Immature natural killer cell (primary cell): ENCODE results near the gene TBL1X. TPM values are rescaled to one million over a fixed set of nuclear protein-coding genes. Genes with fewer than 3 reads are reported as not detected.
A peak's percentile ranks its signal among the peaks of the same experiment; 100 is the strongest.

Experiments
- DNase-seq, 3 donors: peaks; one replicate each; pipeline ENCODE4 v3.0.0; 2022; ENCODE audit warnings: mixed read lengths in 1 of 3
- H3K27ac Mint-ChIP-seq, 6 donors: one replicate each; pipeline ENCODE4 v1.8.0; 2020; ENCODE audit warnings: mixed read lengths in 6 of 6, mild to moderate bottlenecking in 5 of 6, inconsistent platforms in 4 of 6, moderate library complexity in 3 of 6
- H3K27me3 Mint-ChIP-seq, 3 donors: one replicate each; pipeline ENCODE4 v1.8.0; 2020 to 2021; ENCODE audit warnings: low read depth in 3 of 3, mild to moderate bottlenecking in 3 of 3, mixed read lengths in 3 of 3, moderate library complexity in 3 of 3, inconsistent platforms in 1 of 3
- H3K36me3 Mint-ChIP-seq, 3 donors: one replicate each; pipeline ENCODE4 v1.8.0; 2020; ENCODE audit warnings: mixed read lengths in 3 of 3, inconsistent platforms in 2 of 3, mild to moderate bottlenecking in 2 of 3
- H3K4me1 Mint-ChIP-seq, 2 donors: one replicate each; pipeline ENCODE4 v1.8.0; 2020; ENCODE audit warnings: inconsistent platforms in 2 of 2, mild to moderate bottlenecking in 2 of 2, mixed read lengths in 2 of 2, moderate library complexity in 1 of 2
- H3K4me3 Mint-ChIP-seq, 5 donors: one replicate each; pipeline ENCODE4 v1.8.0; 2020; ENCODE audit warnings: mild to moderate bottlenecking in 5 of 5, mixed read lengths in 5 of 5, inconsistent platforms in 3 of 5, moderate library complexity in 3 of 5
- H3K9me3 Mint-ChIP-seq, 6 donors: one replicate each; pipeline ENCODE4 v1.8.0; 2020; ENCODE audit warnings: mild to moderate bottlenecking in 6 of 6, mixed read lengths in 6 of 6, inconsistent platforms in 4 of 6, moderate library complexity in 3 of 6
- polyA plus RNA-seq, 3 donors: library from polyadenylated mRNA; unstranded; fragments of 300-500 nt; fragmentation: Illumina TruSeq; gene quantifications; one replicate each; pipeline ENCODE4 v1.2.3, GENCODE V29; 2021

The TBL1X gene
- polyA plus RNA-seq, 3 donors from 2014 or later, result 6.4 to 12.6 (median 9.9) TPM

DNA sequence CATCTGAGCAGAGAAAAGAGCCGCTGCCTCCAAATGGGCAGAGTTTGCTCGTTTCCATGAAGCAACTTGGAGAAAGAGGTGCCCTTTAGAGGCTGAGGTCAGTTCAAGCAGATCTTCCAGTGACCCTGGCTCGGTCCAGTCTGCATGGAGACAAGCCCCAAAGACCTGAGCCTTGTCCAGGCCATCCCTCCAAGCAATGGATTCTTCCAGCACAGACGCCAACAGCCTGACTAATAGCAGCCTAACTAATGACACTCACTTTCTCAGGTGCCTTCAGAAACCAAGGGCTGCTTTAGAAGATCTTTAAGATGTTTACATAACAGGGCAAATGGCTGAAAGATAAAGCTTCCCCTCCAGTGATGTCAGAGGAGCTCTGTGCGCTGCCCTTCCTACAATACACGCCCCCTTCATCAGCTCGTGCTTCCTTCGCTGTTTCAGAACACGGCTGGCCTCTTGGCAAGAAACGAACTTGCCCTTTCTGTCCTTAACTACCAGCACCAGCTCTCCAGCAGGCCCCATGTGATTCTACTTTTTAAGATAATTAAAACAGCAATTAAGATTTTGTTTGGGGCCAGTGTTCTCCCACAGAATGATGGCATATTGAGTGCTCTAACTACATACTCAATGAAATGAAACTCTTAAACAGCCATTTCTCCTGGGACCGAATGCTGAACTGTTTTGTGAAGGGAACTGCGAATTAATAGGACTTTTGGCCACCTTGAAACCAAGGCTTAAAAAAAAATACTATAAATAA lies 181.8 kb downstream of the TBL1X start:
- Mint-ChIP-seq H3K27ac (peak overlapping the region in 1 of 6 donors; percentile 3), H3K27me3 (peaks cover 4 to 6% (median 5%) of the 10 kb centered on the region in 3 donors), H3K36me3 (no peaks in the 10 kb centered on the region), H3K4me1 (peaks cover 44 to 49% of the 10 kb centered on the region in 2 donors), H3K4me3 (no peak overlapping the region), H3K9me3 (no peaks in the 10 kb centered on the region)
- no peak for DNase-seq

DNA sequence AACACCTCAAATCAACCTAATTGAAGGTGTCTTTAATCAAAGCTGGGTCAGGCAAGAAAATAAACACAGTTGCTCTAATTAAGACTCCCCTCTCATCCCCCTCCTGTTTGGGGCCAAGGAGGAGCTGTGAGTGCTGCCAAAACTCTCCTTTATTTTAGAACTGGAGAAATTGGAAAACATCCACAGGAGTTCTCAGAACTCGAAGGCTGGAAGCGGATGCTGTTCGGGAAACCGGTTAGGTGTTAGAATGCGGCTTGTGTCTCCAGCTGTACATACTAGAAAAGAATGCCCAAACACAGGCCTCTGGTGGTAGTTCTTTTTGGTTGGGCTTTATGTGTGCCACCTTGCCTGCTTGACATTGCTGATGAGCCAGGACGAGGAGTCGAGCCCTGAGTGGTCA lies 182.6 kb downstream of the TBL1X start:
- H3K36me3 Mint-ChIP-seq, result no peaks in the 10 kb centered on the region
- no peak overlapping the region for H3K4me3 Mint-ChIP-seq
- no peaks in the 10 kb centered on the region for H3K9me3 Mint-ChIP-seq
- peaks cover 36 to 41% of the 10 kb centered on the region in 2 donors for H3K4me1 Mint-ChIP-seq
- H3K27ac Mint-ChIP-seq, result peak overlapping the region in 1 of 6 donors; percentile 8
- no peak for DNase-seq
- H3K27me3 Mint-ChIP-seq, result peaks cover 4 to 6% (median 5%) of the 10 kb centered on the region in 3 donors

DNA sequence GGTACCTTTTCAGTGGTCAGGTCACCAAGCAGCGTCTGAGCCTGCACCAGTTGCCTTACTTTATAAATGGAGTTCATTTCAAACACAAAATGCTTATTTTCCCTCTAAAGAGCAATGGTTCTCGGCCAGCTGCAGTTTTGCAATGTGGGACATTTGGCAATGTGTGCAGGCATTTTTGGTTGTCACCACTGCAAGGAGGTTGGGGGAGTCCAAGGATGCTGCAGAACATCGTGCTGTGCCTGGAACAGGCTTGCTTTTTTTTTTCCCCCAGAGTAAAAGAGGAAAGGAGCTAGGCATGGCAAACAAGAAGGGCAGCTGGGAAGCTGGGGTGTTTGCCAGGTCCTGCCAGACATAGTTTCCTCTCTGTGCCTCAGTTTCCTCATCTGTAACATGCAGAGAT lies 185.2 kb downstream of the TBL1X start:
- Mint-ChIP-seq H3K27me3 (peaks cover 0 to 4% (median 0%) of the 10 kb centered on the region in 3 donors), H3K27ac (no peak overlapping the region), H3K9me3 (no peaks in the 10 kb centered on the region), H3K36me3 (peaks cover 0 to 6% (median 2%) of the 10 kb centered on the region in 3 donors), H3K4me1 (peaks cover 9 to 15% of the 10 kb centered on the region in 2 donors), H3K4me3 (no peak overlapping the region)
- no peak for DNase-seq

DNA sequence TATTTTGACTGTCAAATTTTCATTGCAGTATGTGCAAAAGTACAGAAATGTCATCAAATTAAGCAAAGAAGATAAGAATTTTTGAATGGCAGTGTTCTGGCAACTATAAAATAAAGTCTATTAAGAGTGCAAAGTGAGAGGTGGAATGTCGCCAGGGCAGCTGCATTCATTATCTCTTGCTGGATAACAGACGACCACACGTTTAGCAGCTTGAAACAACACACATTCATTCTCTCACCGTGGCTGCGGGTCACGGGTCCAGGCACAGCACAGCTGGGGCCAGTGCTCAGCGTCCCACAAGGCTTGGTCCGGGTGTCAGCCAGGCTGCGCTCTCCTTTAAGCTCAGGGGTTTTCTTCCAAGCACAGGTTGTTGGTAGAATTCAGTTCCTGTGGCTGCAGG lies 186.9 kb downstream of the TBL1X start:
- H3K27me3 Mint-ChIP-seq, result peaks cover 0 to 2% (median 0%) of the 10 kb centered on the region in 3 donors
- H3K36me3 Mint-ChIP-seq, result peaks cover 0 to 6% (median 5%) of the 10 kb centered on the region in 3 donors
- H3K4me3 Mint-ChIP-seq, result no peak overlapping the region
- no peak for DNase-seq
- peaks cover 0 to 9% of the 10 kb centered on the region in 2 donors for H3K4me1 Mint-ChIP-seq
- no peak overlapping the region for H3K27ac Mint-ChIP-seq
- no peaks in the 10 kb centered on the region for H3K9me3 Mint-ChIP-seq

DNA sequence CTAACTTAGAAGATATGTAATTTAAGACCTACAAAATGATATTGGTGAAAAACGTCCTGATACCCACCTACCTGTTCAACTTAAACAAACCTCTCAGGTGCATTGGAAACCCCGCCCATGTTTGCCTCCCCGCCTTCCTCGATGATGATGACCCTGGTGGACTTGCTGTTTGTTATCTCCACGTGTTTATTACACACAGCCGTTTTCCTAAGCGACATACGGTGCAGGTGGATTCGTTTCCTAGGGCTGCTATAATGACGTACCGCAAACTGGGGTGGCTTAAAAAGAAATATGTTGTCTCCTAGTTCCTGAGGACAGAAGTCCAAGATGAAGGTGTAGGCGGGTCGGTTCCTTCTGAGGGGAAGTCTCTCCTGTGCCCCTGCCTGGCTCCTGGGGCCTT lies 190.1 kb downstream of the TBL1X start:
- no peaks in the 10 kb centered on the region for H3K9me3 Mint-ChIP-seq
- no peaks in the 10 kb centered on the region for H3K4me1 Mint-ChIP-seq
- peaks cover 2 to 8% (median 2%) of the 10 kb centered on the region in 3 donors for H3K27me3 Mint-ChIP-seq
- DNase-seq, result no peak
- no peak overlapping the region for H3K27ac Mint-ChIP-seq
- H3K4me3 Mint-ChIP-seq, result no peak overlapping the region
- peaks cover 0 to 6% (median 5%) of the 10 kb centered on the region in 3 donors for H3K36me3 Mint-ChIP-seq

DNA sequence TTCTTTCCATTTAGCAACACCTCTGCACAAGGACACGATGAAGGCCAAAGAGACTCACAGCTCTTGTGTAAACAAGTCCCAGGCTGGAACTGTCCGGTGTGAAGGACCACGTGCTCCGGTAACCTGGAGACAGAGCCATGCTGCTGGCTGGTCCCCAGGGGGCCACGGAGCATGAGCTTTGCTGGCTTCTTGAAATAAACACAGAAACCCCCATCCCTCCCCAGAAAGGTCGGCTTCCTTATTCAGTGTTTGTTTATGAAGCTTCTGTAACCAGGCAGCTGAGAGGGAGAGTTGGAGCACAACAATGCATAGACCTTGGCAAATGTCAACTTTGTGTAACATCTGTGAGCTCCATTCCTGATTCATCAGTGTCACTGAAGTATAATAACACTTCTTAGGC lies 191.4 kb downstream of the TBL1X start:
- Mint-ChIP-seq H3K4me1 (no peaks in the 10 kb centered on the region), H3K27me3 (peaks cover 2 to 8% (median 2%) of the 10 kb centered on the region in 3 donors), H3K36me3 (peaks cover 0 to 6% (median 5%) of the 10 kb centered on the region in 3 donors), H3K27ac (no peak overlapping the region), H3K4me3 (no peak overlapping the region), H3K9me3 (no peaks in the 10 kb centered on the region)
- no peak for DNase-seq

DNA sequence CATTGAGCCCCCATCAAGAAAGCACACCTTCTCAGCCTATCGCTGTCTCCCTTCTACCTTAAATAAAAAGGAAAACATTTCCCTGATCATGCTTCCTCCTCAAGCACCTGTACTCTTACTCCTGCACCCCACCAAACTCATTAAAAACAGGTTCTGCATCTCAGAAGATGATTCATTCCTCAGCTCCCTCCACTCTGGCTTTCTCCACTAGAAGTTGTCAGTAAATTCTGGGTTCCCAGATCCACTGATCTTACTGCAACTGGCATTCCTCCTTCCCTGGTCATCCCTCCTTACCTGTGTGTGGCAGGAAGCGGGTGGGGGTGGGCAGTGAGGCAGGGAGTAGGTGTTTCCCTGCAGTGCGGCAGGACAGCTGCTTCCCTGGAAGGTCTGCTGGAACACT lies 192.0 kb downstream of the TBL1X start:
- DNase-seq, result no peak
- Mint-ChIP-seq H3K9me3 (no peaks in the 10 kb centered on the region), H3K4me3 (no peak overlapping the region), H3K27ac (peak overlapping the region in 1 of 6 donors; percentile 32), H3K27me3 (peaks cover 2 to 8% (median 2%) of the 10 kb centered on the region in 3 donors), H3K4me1 (no peaks in the 10 kb centered on the region), H3K36me3 (peaks cover 0 to 6% (median 5%) of the 10 kb centered on the region in 3 donors)

DNA sequence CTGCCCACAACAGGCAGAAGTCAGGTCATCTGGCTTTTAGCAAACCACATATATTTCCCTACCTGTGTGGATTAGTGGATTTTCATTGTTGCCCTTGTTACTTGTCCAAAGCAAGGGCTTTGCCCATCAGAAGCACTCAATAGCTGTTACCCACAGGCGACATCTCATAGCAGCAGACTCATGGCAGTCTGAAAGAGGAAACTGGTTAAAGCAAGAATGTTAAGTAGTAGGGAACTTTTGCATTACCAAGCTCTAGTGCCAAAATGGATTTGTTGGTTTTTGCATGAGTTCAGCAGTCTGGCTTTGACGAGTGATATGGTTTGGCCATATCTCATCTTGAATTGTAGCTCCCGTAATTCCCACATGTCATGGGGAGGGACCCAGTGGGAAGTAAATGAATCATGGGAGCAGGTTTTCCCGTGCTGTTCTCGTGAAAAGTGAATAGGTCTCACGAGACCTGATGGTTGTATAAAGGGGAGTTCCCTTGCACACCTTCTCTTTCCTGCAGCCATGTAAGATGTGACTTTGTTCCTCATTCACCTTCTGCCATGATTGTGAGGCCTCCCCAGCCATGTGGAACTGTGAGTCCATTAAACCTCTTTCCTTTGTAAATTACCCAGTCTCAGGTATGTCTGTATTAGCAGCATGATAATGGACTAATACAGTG lies 192.9 kb downstream of the TBL1X start:
- no peaks in the 10 kb centered on the region for H3K4me1 Mint-ChIP-seq
- H3K27ac Mint-ChIP-seq, result no peak overlapping the region
- peaks cover 0 to 6% (median 5%) of the 10 kb centered on the region in 3 donors for H3K36me3 Mint-ChIP-seq
- H3K27me3 Mint-ChIP-seq, result peaks cover 2 to 8% (median 2%) of the 10 kb centered on the region in 3 donors
- DNase-seq, result no peak
- H3K9me3 Mint-ChIP-seq, result no peaks in the 10 kb centered on the region
- no peak overlapping the region for H3K4me3 Mint-ChIP-seq

DNA sequence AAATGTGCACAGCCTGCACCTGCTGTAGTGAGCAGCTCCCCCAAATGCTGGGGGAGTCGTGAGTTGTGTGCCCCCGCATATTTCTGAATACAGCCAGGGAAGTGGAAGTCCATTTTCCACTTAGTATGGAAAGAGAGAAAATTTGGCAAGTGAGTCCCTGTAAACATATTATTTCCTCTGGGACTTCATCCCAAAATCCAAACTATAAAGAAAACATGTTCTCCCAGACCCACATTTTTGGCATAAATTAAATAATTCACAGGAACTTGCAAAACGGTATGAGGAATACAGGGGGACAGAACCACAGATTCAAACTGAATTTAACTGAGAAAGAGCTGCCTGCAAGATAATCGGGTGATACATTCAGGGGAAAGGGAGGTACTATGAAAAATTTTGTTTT lies 193.6 kb downstream of the TBL1X start:
- Mint-ChIP-seq H3K4me1 (no peaks in the 10 kb centered on the region), H3K36me3 (peaks cover 0 to 6% (median 5%) of the 10 kb centered on the region in 3 donors), H3K9me3 (no peaks in the 10 kb centered on the region), H3K27me3 (peaks cover 2 to 8% (median 2%) of the 10 kb centered on the region in 3 donors), H3K27ac (no peak overlapping the region), H3K4me3 (no peak overlapping the region)
- no peak for DNase-seq

DNA sequence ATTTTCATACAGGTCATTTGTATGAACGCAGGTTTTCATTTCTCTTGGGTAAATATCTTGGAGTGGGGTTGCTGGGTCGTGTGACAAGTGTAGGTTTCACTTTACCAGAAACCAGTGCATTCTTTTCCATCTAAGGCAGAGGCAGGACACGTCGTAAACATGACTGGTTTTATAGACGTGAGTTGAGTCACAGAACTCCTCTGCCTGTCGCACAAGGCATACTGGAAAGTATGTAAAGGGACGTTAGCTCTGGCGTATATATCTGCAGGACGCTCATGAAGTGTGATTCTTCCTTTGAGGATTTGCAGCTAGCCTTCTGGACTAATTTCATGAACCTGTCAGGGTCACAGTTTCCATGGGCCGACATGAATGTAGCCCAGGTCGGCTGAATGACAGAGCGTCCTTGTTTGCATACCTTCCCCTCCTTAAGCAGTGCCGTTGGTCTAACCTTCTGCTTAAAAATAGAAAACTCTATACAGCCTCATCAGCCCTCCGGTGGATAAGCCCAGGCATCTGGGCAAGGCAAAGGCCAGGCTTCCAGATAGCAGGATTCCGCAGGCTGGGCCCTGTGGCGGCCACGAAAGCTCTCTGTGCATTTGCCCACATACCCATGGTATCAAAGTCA lies 194.8 kb downstream of the TBL1X start:
- Mint-ChIP-seq H3K27me3 (peaks cover 2 to 8% (median 2%) of the 10 kb centered on the region in 3 donors), H3K27ac (no peak overlapping the region), H3K9me3 (no peaks in the 10 kb centered on the region), H3K4me3 (no peak overlapping the region), H3K4me1 (no peaks in the 10 kb centered on the region), H3K36me3 (peaks cover 0 to 5% (median 0%) of the 10 kb centered on the region in 3 donors)
- DNase-seq, result no peak

DNA sequence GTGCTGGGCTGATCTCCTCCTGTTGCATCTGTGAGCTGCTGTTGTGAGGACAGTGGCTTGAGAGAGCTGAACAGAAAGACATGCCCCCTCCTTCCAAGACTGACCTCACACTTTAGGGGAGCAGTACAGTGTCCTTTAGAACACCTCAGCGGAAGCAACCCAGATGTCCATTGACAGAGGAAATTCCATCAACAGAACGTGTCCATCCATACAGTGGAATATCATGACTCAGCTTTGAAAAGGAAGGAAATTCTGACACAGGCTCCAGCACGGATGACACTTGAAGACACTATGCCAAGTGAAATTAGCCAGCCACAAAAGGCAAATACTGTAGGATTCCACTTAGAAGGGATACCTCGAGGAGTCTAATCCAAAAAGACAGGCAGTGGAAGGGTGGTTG lies 197.3 kb downstream of the TBL1X start:
- Mint-ChIP-seq H3K36me3 (no peaks in the 10 kb centered on the region), H3K4me3 (no peak overlapping the region), H3K27ac (no peak overlapping the region), H3K9me3 (no peaks in the 10 kb centered on the region), H3K4me1 (no peaks in the 10 kb centered on the region), H3K27me3 (peaks cover 2 to 12% (median 8%) of the 10 kb centered on the region in 3 donors)
- DNase-seq, result no peak

DNA sequence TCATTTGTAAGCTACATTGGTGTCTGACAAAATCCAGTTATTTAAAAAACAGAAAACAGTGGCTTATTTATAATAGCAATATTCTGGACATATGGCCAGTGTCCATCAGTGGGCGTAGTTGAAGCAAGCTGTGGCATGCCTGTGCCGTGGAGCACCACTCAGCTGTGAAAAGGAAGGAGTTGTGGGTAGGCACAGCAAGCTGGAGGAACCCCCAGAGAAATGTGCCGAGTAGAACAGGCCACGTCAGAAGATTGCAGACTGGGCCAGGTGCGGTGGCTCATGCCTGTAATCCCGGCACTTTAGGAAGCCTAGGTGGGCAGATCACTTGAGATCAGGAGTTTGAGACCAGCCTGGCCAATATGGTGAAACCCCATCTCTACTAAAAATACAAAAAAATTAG lies 198.4 kb downstream of the TBL1X start:
- Mint-ChIP-seq H3K4me1 (no peaks in the 10 kb centered on the region), H3K27ac (no peak overlapping the region), H3K36me3 (no peaks in the 10 kb centered on the region), H3K9me3 (no peaks in the 10 kb centered on the region), H3K27me3 (peaks cover 2 to 12% (median 8%) of the 10 kb centered on the region in 3 donors), H3K4me3 (no peak overlapping the region)
- DNase-seq, result no peak

DNA sequence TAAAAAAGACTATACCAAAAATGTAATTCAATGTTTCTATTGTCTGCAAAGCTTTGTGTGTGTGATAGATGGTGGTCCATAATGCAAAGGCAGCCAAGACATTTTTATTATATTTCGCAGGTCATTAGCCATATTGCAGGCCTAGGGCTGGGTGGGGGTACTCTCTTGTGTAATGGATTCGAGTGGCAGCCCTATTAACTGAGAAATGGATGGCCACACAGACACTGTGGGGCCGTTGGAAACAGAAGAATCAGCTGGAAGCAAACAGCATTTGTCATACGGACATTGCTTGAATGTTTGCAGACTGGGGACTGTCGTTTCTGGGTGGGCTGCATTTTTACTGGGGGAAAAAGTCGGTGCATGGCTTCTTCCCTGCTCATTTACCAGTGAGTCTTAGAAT lies 199.4 kb downstream of the TBL1X start:
- H3K27me3 Mint-ChIP-seq, result peaks cover 0 to 8% (median 7%) of the 10 kb centered on the region in 3 donors
- H3K9me3 Mint-ChIP-seq, result no peaks in the 10 kb centered on the region
- no peak overlapping the region for H3K4me3 Mint-ChIP-seq
- no peak for DNase-seq
- H3K4me1 Mint-ChIP-seq, result no peaks in the 10 kb centered on the region
- no peaks in the 10 kb centered on the region for H3K36me3 Mint-ChIP-seq
- no peak overlapping the region for H3K27ac Mint-ChIP-seq

DNA sequence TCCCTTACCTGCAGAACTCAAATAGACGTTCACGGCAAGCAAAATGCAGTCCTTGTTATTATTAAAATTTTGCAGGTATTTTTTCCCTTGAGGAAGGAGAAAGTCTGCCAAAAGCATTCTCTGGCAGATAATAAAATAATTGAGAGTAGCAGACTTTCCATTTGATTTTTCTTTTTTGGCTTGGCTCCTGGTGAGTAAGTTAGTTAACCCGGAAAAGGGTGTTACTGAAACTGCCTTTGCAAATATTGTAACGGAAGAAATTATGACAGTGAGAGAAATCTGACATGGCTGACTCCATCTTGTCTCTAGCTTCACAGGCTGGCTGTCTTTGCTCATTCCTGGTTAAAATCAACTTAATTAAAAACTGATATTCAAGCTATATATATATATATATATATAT lies 200.3 kb downstream of the TBL1X start:
- DNase-seq, result no peak
- H3K27ac Mint-ChIP-seq, result no peak overlapping the region
- no peaks in the 10 kb centered on the region for H3K9me3 Mint-ChIP-seq
- no peaks in the 10 kb centered on the region for H3K36me3 Mint-ChIP-seq
- H3K4me3 Mint-ChIP-seq, result no peak overlapping the region
- H3K4me1 Mint-ChIP-seq, result no peaks in the 10 kb centered on the region
- H3K27me3 Mint-ChIP-seq, result peaks cover 0 to 6% (median 6%) of the 10 kb centered on the region in 3 donors
